Pancreas (tissue), 10 donors: ENCODE results near the gene FBLN2. TPM values are rescaled to one million over a fixed set of nuclear protein-coding genes. Genes with fewer than 3 reads are reported as not detected.

Experiments
- ATAC-seq, 4 donors: fragments of 200-7000 bp; cut with Tn5 transposase; one replicate each; pipeline versions ENCODE4 v1.8.0 to v1.9.1; 2020; ENCODE audit warnings: mild to moderate bottlenecking in 4 of 4, moderate library complexity in 4 of 4
- DNase-seq, 6 donors: peaks; one replicate each; pipeline ENCODE4 v3.0.0-alpha.2; 2020
- FAIRE-seq: peaks from 2 replicates; lab custom pipeline; 2012; peaks lifted over from hg19 to GRCh38; lab: Jason Lieb, UNC
- H3K27ac ChIP-seq, 4 donors: fragments of 200-600 bp; sonication (generic); 1 replicate in 3 of 4; 2 replicates in 1 of 4; pipeline versions ENCODE4 v1.5.0 to v1.8.0; 2020
- H3K27me3 ChIP-seq, 4 donors: fragments of 200-600 bp; one replicate each; pipeline ENCODE4 v1.8.0; 2021
- H3K36me3 ChIP-seq, 3 donors: fragments of 200-600 bp; sonication (generic) in 1 of 3; one replicate each; pipeline versions ENCODE4 v1.5.0 to v1.8.0; 2020 to 2021
- H3K4me1 ChIP-seq, 3 donors: fragments of 200-600 bp; one replicate each; pipeline ENCODE4 v1.8.0; 2021
- H3K4me3 ChIP-seq, 4 donors: fragments of 200-600 bp; sonication (generic) in 2 of 4; one replicate each; pipeline versions ENCODE4 v1.5.0 to v1.8.0; 2020 to 2021
- H3K9me3 ChIP-seq, 4 donors: fragments of 200-600 bp; one replicate each; pipeline ENCODE4 v1.8.0; 2021
- CTCF ChIP-seq, 4 donors: fragments of 200-600 bp; sonication (generic) in 3 of 4; IDR thresholded peaks; one replicate each; pipeline versions ENCODE4 v1.5.0 to v1.8.0; 2021; ENCODE audit warnings: antibody characterized with exemption in 4 of 4
- WGBS, 2 donors: extraction: QIAGEN DNeasy Blood & Tissue Kit; methylation state at CpG; one replicate each; pipeline ENCODE4 v1.1.7; 2013; 5-methylcytosine and 5-hydroxymethylcytosine counted together
- intact Hi-C, 3 donors: fragments of 100-400 bp; cut with DNase I; formaldehyde crosslinking; loops; one replicate each; pipeline versions ENCODE4 v1.11.1 to v1.14.2; 2022
- polyA plus RNA-seq, 2 donors: library from polyadenylated mRNA; stranded (reverse); fragments of 200-250 nt; gene quantifications; one replicate each; pipeline ENCODE4 v1.2.3, GENCODE V29; 2013
- total RNA-seq, 6 donors: library from RNA; stranded (reverse); fragmentation: NEBNext Ultra II Directional in 4 of 6; extraction: Animal tissue kit (Norgen Biotek cat#: 25700) in 4 of 6; gene quantifications; one replicate each; pipeline versions ENCODE4 v1.2.1 to v1.2.4, GENCODE V29; 2021 to 2023
- donor health status: healthy with polysubstance abuse.
- donor health status: DM: no; HTN: no; CAD: no; lungs with moderate emphysema.
- donor health status: DM: no; HTN: no; CAD: no.
- donor health status: control.
- donor health status: control.
- donor health status: Bipolar disorder and iron deficiency.
- donor health status: DM: yes; HTN: yes; CAD: no.
- donor health status: DM: no; HTN: no; CAD: no.
- donor health status: DM: no; HTN: no; CAD: no.
- donor health status: DM: yes; HTN: yes; CAD: no.

The FBLN2 gene
- total and polyA plus RNA-seq, 8 donors: 2.4 to 21.8 (median 4.2) TPM

GRCh38 chr3:13683772-13684171 lies 134.8 kb downstream of the FBLN2 start:
- TF ChIP-seq CTCF (IDR thresholded peaks at IDR 0.05): no peak
- H3K9me3 ChIP-seq: no peaks in the 10 kb centered on the region
- FAIRE-seq: no peak
- no peak for DNase-seq
- intact Hi-C loops: no loop called here
- 69 to 77% methylated on average over 11 of the region's 11 CpGs for WGBS, 2 donors
- no peaks in the 10 kb centered on the region for H3K36me3 ChIP-seq
- no peak overlapping the region for H3K27ac ChIP-seq
- no peaks in the 10 kb centered on the region for H3K4me1 ChIP-seq
- H3K27me3 ChIP-seq: no peaks in the 10 kb centered on the region
- H3K4me3 ChIP-seq: no peak overlapping the region
- no peak for ATAC-seq

GRCh38 chr3:13684350-13684749 lies 135.4 kb downstream of the FBLN2 start:
- no peak for FAIRE-seq

GRCh38 chr3:13684854-13685253 lies 135.9 kb downstream of the FBLN2 start:
- no peaks in the 10 kb centered on the region for H3K4me1 ChIP-seq
- H3K27ac ChIP-seq: no peak overlapping the region
- ATAC-seq: no peak
- no peaks in the 10 kb centered on the region for H3K27me3 ChIP-seq
- FAIRE-seq: no peak
- H3K9me3 ChIP-seq: no peaks in the 10 kb centered on the region
- H3K4me3 ChIP-seq: no peak overlapping the region
- intact Hi-C loops: no loop called here
- DNase-seq: no peak
- WGBS, 2 donors: 49 to 63% methylated on average over 10 of the region's 10 CpGs
- TF ChIP-seq CTCF (IDR thresholded peaks at IDR 0.05): no peak
- H3K36me3 ChIP-seq: no peaks in the 10 kb centered on the region

More at GRCh38 chr3:13684350-13684749, 135.4 kb downstream of the FBLN2 start:
- 50 to 69% methylated on average over 12 of the region's 12 CpGs for WGBS, 2 donors
- Histone ChIP-seq H3K4me3 (no peak overlapping the region), H3K27me3 (no peaks in the 10 kb centered on the region), H3K9me3 (no peaks in the 10 kb centered on the region), H3K27ac (no peak overlapping the region), H3K4me1 (no peaks in the 10 kb centered on the region), H3K36me3 (no peaks in the 10 kb centered on the region)
- intact Hi-C loops: no loop called here
- ATAC-seq: no peak
- no peak for DNase-seq
- no peak for TF ChIP-seq CTCF (IDR thresholded peaks at IDR 0.05)

- Histone ChIP-seq H3K4me3 (no peak overlapping the region), H3K27me3 (no peaks in the 10 kb centered on the region), H3K9me3 (no peaks in the 10 kb centered on the region), H3K27ac (no peak overlapping the region), H3K36me3 (no peaks in the 10 kb centered on the region), H3K4me1 (no peaks in the 10 kb centered on the region)
- TF ChIP-seq CTCF (IDR thresholded peaks at IDR 0.05): no peak
- WGBS, 2 donors: 70 to 78% methylated on average over 5 of the region's 5 CpGs
- DNase-seq (no peak), FAIRE-seq (no peak), ATAC-seq (no peak)
- intact Hi-C loops: no loop called here
Observed at GRCh38 chr3:13685721-13686120, 136.8 kb downstream of the FBLN2 start.

GRCh38 chr3:13686367-13687160 lies 137.6 kb downstream of the FBLN2 start:
- FAIRE-seq (no peak), ATAC-seq (no peak), DNase-seq (no peak)
- Histone ChIP-seq H3K4me3 (no peak overlapping the region), H3K36me3 (no peaks in the 10 kb centered on the region), H3K4me1 (no peaks in the 10 kb centered on the region), H3K27ac (no peak overlapping the region), H3K9me3 (no peaks in the 10 kb centered on the region), H3K27me3 (no peaks in the 10 kb centered on the region)
- no peak for TF ChIP-seq CTCF (IDR thresholded peaks at IDR 0.05)
- 55 to 67% methylated on average over 10 of the region's 10 CpGs for WGBS, 2 donors
- intact Hi-C loops: no loop called here
